ENCODE data around the gene NEXN. TPM values are rescaled to one million over a fixed set of nuclear protein-coding genes. Genes with fewer than 3 reads are reported as not detected.
"Not testable (repeated sequence)": the region's sequence is repeated elsewhere in the genome, so short reads cannot be mapped to it uniquely, and the experiment has no call there.

Gene NEXN
- polyA plus RNA-seq, 1 of the 3 experiments (the other 2 are of a cell fraction): 3.6 TPM

- TF ChIP-seq REST (IDR thresholded peaks at IDR 0.05; ENCODE audit: low read depth, low read length) (no peak), CTCF (IDR thresholded peaks at IDR 0.05) (peak; percentile 67), PBX3 (IDR thresholded peaks at IDR 0.05) (0 out of 2 replicates have a peak, but pooled peaks have one; percentile 12), IRF3 (IDR thresholded peaks at IDR 0.05; ENCODE audit: low read depth, low read length) (no peak), USF1 (IDR thresholded peaks at IDR 0.05; ENCODE audit: borderline replicate concordance, low read depth) (no peak), TAF1 (IDR thresholded peaks at IDR 0.05; ENCODE audit: borderline replicate concordance, low read depth, low read length) (peak; percentile 78), TCF12 (IDR thresholded peaks at IDR 0.05) (no peak), CHD2 (IDR thresholded peaks at IDR 0.05; ENCODE audit: low read length, partially characterized antibody) (peak; percentile 99)
Observed at GRCh38 chr1:77978969-77979876, 90.8 kb downstream of the NEXN start, which contains the start of gene FUBP1 (continued).

- POLR2A ChIA-PET; H3K9me2 ChIP-seq; H3K9ac ChIP-seq; H3K4me1 ChIP-seq (ENCODE audit: control insufficient read depth in 1 of 2, insufficient read depth in 2 of 2, low read depth in 1 of 2, low read length in 1 of 2); H3K27ac ChIP-seq (ENCODE audit: low read depth in 2 of 2, low read length in 1 of 2); H3K4me3 ChIP-seq (ENCODE audit: low read depth in 2 of 2, low read length in 1 of 2); DNase-seq; H3F3A ChIP-seq (replicated peaks; ENCODE audit: insufficient read depth); H3K4me2 ChIP-seq; H3K9me3 ChIP-seq; H3K27me3 ChIP-seq (ENCODE audit: insufficient read depth); H2AFZ ChIP-seq (ENCODE audit: low read depth); H4K20me1 ChIP-seq (ENCODE audit: insufficient read depth): not testable (repeated sequence)
- H3K79me2 ChIP-seq (ENCODE audit: insufficient read depth): peaks cover 90% of the 10 kb centered on the region
- 80% methylated on average over 7 of the region's 8 CpGs for WGBS (ENCODE audit: low lambda C conversion rate)
- CTCF ChIA-PET: interaction anchor here (1.5 kb wide), 1 partner anchor 131 kb away, joined by 4 read pairs; no protein-coding TSS in a partner anchor
- H3K36me3 ChIP-seq (replicated peaks in 1 of 2; ENCODE audit: control insufficient read depth in 1 of 2, insufficient read depth in 2 of 2, low read length in 1 of 2): peaks cover 10 to 18% of the 10 kb centered on the region in 2 experiments
Observed at GRCh38 chr1:77983352-77983996, 95.0 kb downstream of the NEXN start.
